DMS153 treated with DMSO at 0.1 percent for 48 hours (cell line): ENCODE data around the gene NDUFS2.
A peak's percentile ranks its signal among the peaks of the same experiment; 100 is the strongest.

Experiments used
- DNase-seq: peaks from one replicate; lab custom pipeline; 2025; ENCODE audit not compliant: unreplicated experiment; lab: John Stamatoyannopoulos, UW

NDUFS2 gene

GRCh38 chr1:161172349-161172748, 29.8 kb upstream of the NDUFS2 start:
- DNase-seq = no peak

- DNase-seq = no peak
Measured at GRCh38 chr1:161172776-161173376, 29.3 kb upstream of the NDUFS2 start.

GRCh38 chr1:161173711-161174110, 28.5 kb upstream of the NDUFS2 start:
- no peak for DNase-seq

DNA sequence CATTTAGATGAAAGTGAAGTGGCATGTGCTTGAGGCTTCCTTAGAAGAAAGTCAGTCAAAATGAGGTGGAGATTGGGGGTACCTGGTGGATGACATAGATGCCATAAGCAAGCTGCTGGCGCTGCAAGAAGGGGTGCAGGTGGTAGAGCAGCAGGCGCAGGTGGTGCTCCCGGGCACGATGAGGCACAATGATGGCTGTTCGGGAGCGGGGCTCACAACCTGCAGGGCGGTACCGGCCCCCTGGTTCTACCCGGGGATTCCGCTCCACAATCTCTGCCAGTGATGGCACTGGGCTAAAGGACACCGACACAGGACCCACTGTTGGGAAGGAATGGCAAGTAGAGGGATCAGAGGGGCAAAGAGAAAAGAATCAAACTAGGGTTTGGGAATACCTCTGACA, 27.3 kb upstream of the NDUFS2 start:
- no peak for DNase-seq

- DNase-seq = no peak
Measured at GRCh38 chr1:161175771-161176453, 26.3 kb upstream of the NDUFS2 start.

DNA sequence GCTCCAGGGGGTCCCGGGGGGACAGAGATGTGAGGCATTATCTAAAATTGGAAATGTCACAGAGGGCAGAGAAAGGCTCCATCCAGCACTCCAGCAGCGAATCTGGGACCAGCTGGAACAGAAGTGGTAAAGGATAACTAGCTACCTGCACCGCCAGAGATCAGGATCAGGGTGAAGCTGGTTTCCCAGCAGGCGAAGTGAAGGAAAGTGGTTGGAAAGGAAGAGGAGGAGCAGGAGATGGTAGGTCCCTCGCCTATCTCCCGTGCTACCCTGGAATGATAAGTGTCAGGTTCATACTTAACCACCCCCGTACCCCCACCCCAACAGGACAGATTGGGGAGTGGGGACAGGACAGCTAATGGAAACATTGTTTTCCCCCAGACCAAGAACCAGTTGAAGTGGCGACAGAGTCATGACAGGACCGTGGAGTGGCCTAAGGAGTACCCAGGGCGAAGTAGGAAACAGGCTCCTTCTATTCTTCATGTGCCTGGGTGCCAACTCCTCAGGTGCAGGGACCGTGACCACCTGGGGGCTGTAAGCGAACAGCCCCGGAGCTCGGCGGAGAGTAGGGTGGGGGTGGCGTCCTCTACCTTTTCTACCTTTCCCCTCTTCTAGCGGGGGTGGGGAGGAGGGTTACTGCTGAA, 25.6 kb upstream of the NDUFS2 start:
- DNase-seq = no peak

DNA sequence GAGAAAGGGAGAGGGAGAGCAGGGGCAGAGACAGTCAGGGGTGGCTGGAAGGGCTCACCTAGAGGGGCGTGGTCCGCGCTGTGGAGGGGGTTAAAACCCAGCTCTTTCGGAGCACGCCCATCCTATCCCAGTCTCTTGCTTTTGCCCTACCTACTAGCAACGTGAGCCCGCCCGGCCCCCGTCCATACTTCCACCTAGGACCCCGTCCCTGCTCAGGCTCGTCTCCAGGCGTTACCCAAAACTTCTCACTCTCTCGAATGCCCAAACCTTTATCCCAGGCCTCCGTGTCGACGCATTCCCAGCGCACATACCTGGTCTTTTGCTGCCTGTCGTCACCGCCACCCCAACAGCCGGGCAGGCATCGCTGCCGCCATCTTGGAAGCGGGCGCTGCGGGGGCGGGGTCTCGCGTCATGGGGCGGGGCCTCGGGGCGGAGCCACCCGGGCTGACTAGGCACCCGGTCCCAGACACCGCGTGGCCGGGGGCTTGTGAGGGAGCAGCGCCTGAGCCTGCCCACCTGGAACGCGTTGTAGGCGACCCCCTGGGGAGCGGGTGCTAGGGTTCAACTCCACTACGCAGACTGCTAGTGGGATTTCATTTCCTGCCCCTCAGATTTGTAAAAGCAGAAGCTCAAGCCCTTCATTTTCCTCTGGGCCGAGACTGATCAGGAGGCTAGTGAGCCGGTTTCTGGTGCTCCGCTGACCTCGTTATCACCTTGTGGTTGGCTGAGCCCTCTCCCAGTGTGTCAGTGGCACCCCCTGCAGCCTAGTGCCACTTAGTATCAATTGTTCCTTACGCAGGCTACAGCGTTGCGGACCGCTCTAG, 24.8 kb upstream of the NDUFS2 start, which contains the start of gene B4GALT3:
B4GALT3 (minus strand) TSS at position 396 of the 824 bp plus-strand sequence. CDS start 1,447 bp downstream, outside the sequence.
- DNase-seq = peak; percentile 97

GRCh38 chr1:161177936-161178244, 24.3 kb upstream of the NDUFS2 start:
- DNase-seq = no peak

DNA sequence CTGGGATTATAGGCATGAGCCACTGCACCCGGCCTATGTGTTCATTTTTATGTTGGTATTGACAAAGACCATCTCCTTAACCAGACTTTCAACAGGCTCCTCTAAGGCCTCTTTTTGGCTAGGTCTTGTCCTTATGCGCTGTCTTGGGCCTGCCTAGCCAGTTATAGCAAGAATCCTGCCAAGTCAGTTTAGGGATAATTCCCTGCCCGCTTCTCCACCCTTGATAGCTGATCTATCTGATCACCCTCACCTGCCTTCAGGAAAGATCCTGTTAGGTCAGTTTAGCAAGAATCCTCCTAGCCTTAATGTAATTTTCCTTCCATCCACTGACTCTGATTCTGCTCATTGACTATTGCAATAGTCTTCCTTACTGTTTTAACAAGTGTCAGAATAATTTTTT, 22.5 kb upstream of the NDUFS2 start:
- no peak for DNase-seq

GRCh38 chr1:161180639-161181038, 21.5 kb upstream of the NDUFS2 start:
- no peak for DNase-seq

DNA sequence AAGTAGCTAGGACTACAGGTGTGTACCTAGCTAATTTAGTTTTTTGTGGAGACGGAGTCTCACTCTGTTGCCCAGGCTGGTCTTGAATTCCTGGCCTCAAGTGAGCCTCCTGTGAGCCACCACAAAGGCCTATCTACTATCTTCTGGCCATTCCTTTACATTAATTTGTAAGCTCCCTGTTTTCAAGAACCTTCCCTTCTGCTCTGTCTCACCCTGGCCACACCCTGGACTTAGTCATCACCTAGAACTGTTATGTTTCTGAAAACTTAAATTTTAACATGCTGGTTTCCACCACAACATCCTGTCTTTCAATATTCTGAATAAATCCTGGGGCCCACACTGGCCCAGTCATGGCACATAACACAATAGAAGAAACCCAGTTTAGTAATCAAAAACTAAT, 20.0 kb upstream of the NDUFS2 start:
- DNase-seq = no peak

DNA sequence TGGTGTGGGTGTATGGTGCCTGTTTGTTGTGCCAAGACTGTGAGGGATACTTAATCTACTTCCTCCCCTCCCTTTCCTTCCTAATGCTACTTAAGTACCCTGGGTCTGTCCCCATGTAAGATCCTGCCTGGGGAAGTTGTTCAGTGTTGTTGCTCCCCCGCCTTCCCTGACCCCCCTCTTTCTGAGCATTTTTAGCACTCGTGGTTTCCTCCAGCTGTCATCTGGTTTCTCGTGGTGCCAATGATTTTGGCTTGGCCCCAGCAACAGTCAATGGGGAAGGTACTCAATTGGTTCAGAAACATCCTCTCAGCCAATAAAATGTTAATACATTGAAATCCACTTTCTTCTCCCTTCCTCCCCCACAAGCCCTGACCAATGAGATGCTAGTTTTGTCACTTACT, 16.9 kb upstream of the NDUFS2 start:
- DNase-seq = no peak

GRCh38 chr1:161185732-161186311, 16.3 kb upstream of the NDUFS2 start:
- no peak for DNase-seq

- no peak for DNase-seq
Measured at GRCh38 chr1:161187311-161187710, 14.9 kb upstream of the NDUFS2 start.

GRCh38 chr1:161188381-161188780, 13.8 kb upstream of the NDUFS2 start:
- no peak for DNase-seq

- DNase-seq = no peak
Measured at GRCh38 chr1:161189036-161189435, 13.1 kb upstream of the NDUFS2 start.

GRCh38 chr1:161190962-161191521, 11.1 kb upstream of the NDUFS2 start:
- no peak for DNase-seq

DNA sequence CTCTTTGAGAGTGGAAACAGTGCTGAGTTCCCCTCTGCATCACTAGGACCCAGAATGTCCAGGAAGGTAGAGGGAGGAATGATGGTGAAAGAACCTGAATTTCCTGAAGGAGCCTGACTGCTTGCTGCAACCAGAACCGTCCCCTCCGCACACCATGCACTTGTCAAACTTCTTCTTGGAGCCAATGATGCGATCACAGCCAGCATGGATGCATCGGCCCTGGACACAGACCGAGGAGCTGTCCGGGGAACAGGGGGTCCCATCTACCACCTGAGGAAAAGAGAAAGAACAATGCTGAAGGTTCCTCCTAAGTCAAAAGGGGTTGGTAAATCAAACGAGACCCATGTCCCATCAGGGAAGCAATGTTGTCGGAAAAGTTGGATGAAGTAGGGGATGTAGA, 10.2 kb upstream of the NDUFS2 start:
- DNase-seq = no peak

DNA sequence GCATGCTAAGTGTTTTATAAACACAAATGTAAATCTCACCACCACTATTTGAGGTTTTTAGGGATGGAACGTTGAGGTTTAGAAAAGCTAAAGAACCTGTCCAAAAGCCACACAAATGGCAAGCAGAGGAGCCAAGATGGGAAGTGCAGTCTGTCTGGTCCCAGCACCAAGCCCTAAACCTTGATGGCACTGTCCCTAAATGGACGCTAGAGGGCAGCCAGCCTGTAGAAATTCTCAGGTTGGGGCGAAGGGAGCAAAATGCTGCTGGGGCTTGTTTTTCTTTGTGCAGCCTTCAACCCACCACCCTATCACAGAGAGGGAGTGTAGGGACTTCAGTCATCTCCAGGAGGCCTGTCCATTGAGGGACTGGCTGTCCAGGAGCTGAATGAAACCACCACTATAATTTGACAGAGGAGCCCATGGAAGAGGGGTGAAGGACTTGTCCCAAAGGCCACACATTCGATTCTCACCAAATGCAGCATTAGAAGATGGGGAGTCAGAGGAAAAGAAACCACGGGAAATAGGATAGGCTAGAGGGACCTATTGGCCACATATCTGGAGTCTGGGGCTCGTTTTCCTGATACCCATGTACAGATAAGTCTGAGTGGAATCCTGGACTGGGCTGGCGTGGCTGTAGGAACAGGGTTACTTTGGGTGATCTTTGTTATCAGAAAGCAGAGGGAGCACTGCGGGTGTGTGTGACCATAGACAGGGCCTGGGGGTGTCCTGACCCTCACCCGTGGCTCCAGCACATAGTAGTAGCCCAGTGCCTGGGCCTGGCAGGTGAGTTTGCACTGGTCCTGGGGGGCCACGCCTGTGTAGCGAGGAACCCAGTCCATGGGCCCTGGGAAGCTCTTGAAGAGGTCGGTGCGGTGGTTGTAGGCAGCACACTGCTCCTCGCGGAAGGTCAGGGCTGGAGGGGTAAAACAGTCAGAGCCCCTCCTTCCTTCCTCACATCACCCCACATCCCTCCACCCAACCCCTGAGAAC, 9.4 kb upstream of the NDUFS2 start:
- DNase-seq = peak; percentile 81
